Muscle layer of duodenum (tissue), 2 donors: ENCODE data around the gene S100A5.
A peak's percentile ranks its signal among the peaks of the same experiment; 100 is the strongest.

ENCODE experiments used
- H3K27ac ChIP-seq: one replicate; pipeline ENCODE4 v1.7.0; 2013; ENCODE audit warnings: mild to moderate bottlenecking, low read length
- H3K27me3 ChIP-seq: one replicate; pipeline ENCODE4 v1.7.0; 2013; ENCODE audit warnings: low read depth, mild to moderate bottlenecking, control low read depth, low read length
- H3K36me3 ChIP-seq, 2 donors: one replicate each; pipeline ENCODE4 v1.7.0; 2013; ENCODE audit warnings: low read length in 2 of 2, control low read depth in 1 of 2, mild to moderate bottlenecking in 1 of 2; ENCODE audit not compliant: insufficient read depth in 2 of 2, control insufficient read depth in 1 of 2
- H3K4me1 ChIP-seq, 2 donors: one replicate each; pipeline ENCODE4 v1.7.0; 2013; ENCODE audit warnings: low read length in 2 of 2, mild to moderate bottlenecking in 2 of 2, control low read depth in 1 of 2, moderate library complexity in 1 of 2; ENCODE audit not compliant: insufficient read depth in 2 of 2, control insufficient read depth in 1 of 2
- H3K4me3 ChIP-seq, 2 donors: one replicate each; pipeline ENCODE4 v1.7.0; 2013; ENCODE audit warnings: low read length in 2 of 2, low read depth in 1 of 2, mild to moderate bottlenecking in 1 of 2
- H3K9me3 ChIP-seq, 2 donors: one replicate each; pipeline ENCODE4 v1.7.0; 2013; ENCODE audit warnings: low read length in 2 of 2, control low read depth in 1 of 2, mild to moderate bottlenecking in 1 of 2; ENCODE audit not compliant: control insufficient read depth in 1 of 2
- donor health status: healthy.

The S100A5 gene

GRCh38 chr1:153535242-153536011 is 5.3 kb downstream of the S100A5 start, which contains the start of gene S100A6:
TSS of gene S100A6 (minus strand) at chr1:153535991. CDS start at chr1:153535339, 652 bp downstream.
- peaks cover 28 to 39% of the 10 kb centered on the region in 2 donors for H3K4me1 ChIP-seq
- H3K4me3 ChIP-seq, result peak within 1 kb of the TSS; percentile 85 to 89
- H3K27me3 ChIP-seq, result no peaks in the 10 kb centered on the region
- H3K9me3 ChIP-seq, result no peaks in the 10 kb centered on the region
- H3K36me3 ChIP-seq, result peaks cover 0 to 4% of the 10 kb centered on the region in 2 donors
- peak within 1 kb of the TSS; percentile 99 for H3K27ac ChIP-seq

GRCh38 chr1:153534925-153535241 is 5.9 kb downstream of the S100A5 start:
- H3K27me3 ChIP-seq, result no peaks in the 10 kb centered on the region
- H3K36me3 ChIP-seq, result peaks cover 0 to 4% of the 10 kb centered on the region in 2 donors
- no peaks in the 10 kb centered on the region for H3K9me3 ChIP-seq
- H3K4me3 ChIP-seq, result peak overlapping the region; percentile 85 to 89
- peak overlapping the region; percentile 99 for H3K27ac ChIP-seq
- H3K4me1 ChIP-seq, result peaks cover 28 to 39% of the 10 kb centered on the region in 2 donors

- Histone ChIP-seq H3K4me3 (peak overlapping the region; percentile 85 to 89), H3K36me3 (peaks cover 0 to 4% of the 10 kb centered on the region in 2 donors), H3K9me3 (no peaks in the 10 kb centered on the region), H3K27me3 (no peaks in the 10 kb centered on the region), H3K27ac (peak overlapping the region; percentile 99), H3K4me1 (peaks cover 28 to 39% of the 10 kb centered on the region in 2 donors)
Measured at GRCh38 chr1:153534226-153534924, 6.4 kb downstream of the S100A5 start.

- Histone ChIP-seq H3K27ac (peak overlapping the region; percentile 99), H3K36me3 (peaks cover 0 to 4% of the 10 kb centered on the region in 2 donors), H3K4me3 (peak overlapping the region; percentile 85 to 89), H3K4me1 (peaks cover 28 to 39% of the 10 kb centered on the region in 2 donors), H3K9me3 (no peaks in the 10 kb centered on the region), H3K27me3 (no peaks in the 10 kb centered on the region)
Measured at GRCh38 chr1:153533689-153534201, 7.0 kb downstream of the S100A5 start.

GRCh38 chr1:153532769-153533599 is 7.8 kb downstream of the S100A5 start:
- Histone ChIP-seq H3K36me3 (peaks cover 0 to 4% of the 10 kb centered on the region in 2 donors), H3K27me3 (no peaks in the 10 kb centered on the region), H3K4me1 (peaks cover 28 to 39% of the 10 kb centered on the region in 2 donors), H3K4me3 (peak overlapping the region; percentile 85 to 89), H3K27ac (peak overlapping the region; percentile 99), H3K9me3 (no peaks in the 10 kb centered on the region)

- Histone ChIP-seq H3K27ac (peak overlapping the region; percentile 99), H3K4me1 (peaks cover 28 to 39% of the 10 kb centered on the region in 2 donors), H3K9me3 (no peaks in the 10 kb centered on the region), H3K36me3 (peaks cover 0 to 4% of the 10 kb centered on the region in 2 donors), H3K27me3 (no peaks in the 10 kb centered on the region), H3K4me3 (peak overlapping the region in 1 of 2 donors; percentile 89)
Measured at GRCh38 chr1:153532181-153532580, 8.6 kb downstream of the S100A5 start.

GRCh38 chr1:153531638-153532037 is 9.1 kb downstream of the S100A5 start:
- Histone ChIP-seq H3K4me1 (peaks cover 28 to 34% of the 10 kb centered on the region in 2 donors), H3K4me3 (no peak overlapping the region), H3K9me3 (no peaks in the 10 kb centered on the region), H3K36me3 (peaks cover 0 to 4% of the 10 kb centered on the region in 2 donors), H3K27me3 (no peaks in the 10 kb centered on the region), H3K27ac (peak overlapping the region; percentile 99)

- Histone ChIP-seq H3K4me3 (no peak overlapping the region), H3K36me3 (no peaks in the 10 kb centered on the region), H3K9me3 (no peaks in the 10 kb centered on the region), H3K27ac (no peak overlapping the region), H3K27me3 (no peaks in the 10 kb centered on the region), H3K4me1 (peaks cover 8 to 10% of the 10 kb centered on the region in 2 donors)
Measured at GRCh38 chr1:153527683-153528040, 13.1 kb downstream of the S100A5 start.

- Histone ChIP-seq H3K4me3 (no peak overlapping the region), H3K36me3 (no peaks in the 10 kb centered on the region), H3K4me1 (peaks cover 3 to 5% of the 10 kb centered on the region in 2 donors), H3K9me3 (no peaks in the 10 kb centered on the region), H3K27me3 (no peaks in the 10 kb centered on the region), H3K27ac (no peak overlapping the region)
Measured at GRCh38 chr1:153527023-153527682, 13.6 kb downstream of the S100A5 start.

- no peak overlapping the region for H3K4me3 ChIP-seq
- H3K27ac ChIP-seq, result no peak overlapping the region
- no peaks in the 10 kb centered on the region for H3K36me3 ChIP-seq
- no peaks in the 10 kb centered on the region for H3K27me3 ChIP-seq
- no peaks in the 10 kb centered on the region for H3K9me3 ChIP-seq
- no peaks in the 10 kb centered on the region for H3K4me1 ChIP-seq
Measured at GRCh38 chr1:153526132-153526543, 14.6 kb downstream of the S100A5 start.
